Caco-2 (cell line): ENCODE data around the gene FZD4. TPM values are rescaled to one million over a fixed set of nuclear protein-coding genes. Genes with fewer than 3 reads are reported as not detected.

Source experiments
- BruUV-seq: library from RNA; stranded (reverse); fragments of 400-500 nt; replicated peaks from 2 replicates; lab custom pipeline; 2021; lab: Mats Ljungman, UMichigan
- CTCF ChIA-PET: fragments of 300-600 bp; sonication (Branson Sonifier 250); formaldehyde crosslinking; loops from one replicate; lab custom pipeline; 2022; ENCODE audit warnings: antibody characterized with exemption; lab: Charles Lee
- POLR2A ChIA-PET: fragments of 300-600 bp; sonication (Branson Sonifier 250); formaldehyde crosslinking; loops from one replicate; lab custom pipeline; 2022; ENCODE audit warnings: antibody characterized with exemption; lab: Charles Lee
- DNase-seq, 2 experiments: peaks; one replicate each; pipeline versions ENCODE4 v3.0.0 to v3.0.0-alpha.2; 2020 to 2022
- H3K27me3 ChIP-seq: replicated peaks from 2 replicates; pipeline ENCODE4 v1.6.0; 2011; ENCODE audit warnings: low read length; ENCODE audit not compliant: control insufficient read depth, insufficient read depth
- H3K36me3 ChIP-seq: 2 replicates; pipeline ENCODE4 v1.5.1; 2011; ENCODE audit warnings: low read length; ENCODE audit not compliant: control insufficient read depth, insufficient read depth
- H3K4me1 ChIP-seq: fragments of 250-450 bp; sonication (Bioruptor Pico); 2 replicates; pipeline ENCODE4 v1.5.1; 2020; ENCODE audit warnings: mild to moderate bottlenecking
- H3K4me3 ChIP-seq: 2 replicates; pipeline ENCODE4 v1.5.1; 2011; ENCODE audit warnings: low read depth, mild to moderate bottlenecking, control low read depth, low read length
- H3K9me3 ChIP-seq: fragments of 250-450 bp; sonication (Bioruptor Pico); 2 replicates; pipeline ENCODE4 v1.5.1; 2020; ENCODE audit warnings: mild to moderate bottlenecking, moderate library complexity
- H3K27ac Mint-ChIP-seq: one replicate; pipeline ENCODE4 v1.8.0; 2022; ENCODE audit warnings: mixed read lengths; ENCODE audit not compliant: unreplicated experiment
- H3K27me3 Mint-ChIP-seq: one replicate; pipeline ENCODE4 v1.8.0; 2022; ENCODE audit warnings: mixed read lengths; ENCODE audit not compliant: insufficient read depth, unreplicated experiment
- H3K36me3 Mint-ChIP-seq: one replicate; pipeline ENCODE4 v1.8.0; 2022; ENCODE audit warnings: mild to moderate bottlenecking, mixed read lengths; ENCODE audit not compliant: insufficient read depth, unreplicated experiment
- H3K4me1 Mint-ChIP-seq: one replicate; pipeline ENCODE4 v1.8.0; 2022; ENCODE audit warnings: low read depth, mixed read lengths; ENCODE audit not compliant: unreplicated experiment
- H3K4me3 Mint-ChIP-seq: one replicate; pipeline ENCODE4 v1.8.0; 2022; ENCODE audit warnings: mild to moderate bottlenecking, moderate library complexity, mixed read lengths; ENCODE audit not compliant: unreplicated experiment
- H3K9me3 Mint-ChIP-seq: one replicate; pipeline ENCODE4 v1.8.0; 2022; ENCODE audit warnings: mixed read lengths; ENCODE audit not compliant: unreplicated experiment
- CTCF ChIP-seq, 2 experiments: fragments of 200-600 bp in 1 of 2; IDR thresholded peaks; 1 replicate in 1 of 2; 2 replicates in 1 of 2; pipeline versions ENCODE4 v1.5.1 to v1.8.0; 2011 to 2022; ENCODE audit warnings: antibody characterized with exemption in 1 of 2, control low read depth in 1 of 2, inconsistent platforms in 1 of 2, low read depth in 1 of 2, low read length in 1 of 2, mild to moderate bottlenecking in 1 of 2, moderate library complexity in 1 of 2; ENCODE audit not compliant: insufficient read depth in 1 of 2, severe bottlenecking in 1 of 2, unreplicated experiment in 1 of 2
- intact Hi-C: fragments of 100-400 bp; cut with micrococcal nuclease; formaldehyde crosslinking; loops from one replicate; pipeline ENCODE4 v1.10.0; 2022; ENCODE audit not compliant: unreplicated experiment
- total RNA-seq: library from RNA; stranded (reverse); gene quantifications from 2 replicates; pipeline ENCODE4 v1.2.3, GENCODE V29; 2022

FZD4 gene
- total RNA-seq, 1 experiment from 2014 or later: 78.4 TPM

GRCh38 chr11:86951706-86952105, 3.5 kb downstream of the FZD4 start:
- Histone ChIP-seq H3K27me3 (no peaks in the 10 kb centered on the region), H3K36me3 (peaks cover 12% of the 10 kb centered on the region), H3K4me3 (no peak overlapping the region), H3K9me3 (no peaks in the 10 kb centered on the region), H3K4me1 (peaks cover 12% of the 10 kb centered on the region; the same call in 1 of the 2 replicates)
- BruUV-seq: no TSS peak
- no peak for TF ChIP-seq CTCF (IDR thresholded peaks at IDR 0.05; ENCODE audit: insufficient read depth in 1 of 2, low read depth in 1 of 2, low read length in 1 of 2, severe bottlenecking in 1 of 2, unreplicated experiment in 1 of 2)
- Mint-ChIP-seq H3K27me3 (no peaks in the 10 kb centered on the region), H3K4me3 (no peak overlapping the region), H3K4me1 (peaks cover 21% of the 10 kb centered on the region), H3K9me3 (no peaks in the 10 kb centered on the region), H3K27ac (no peak overlapping the region), H3K36me3 (peaks cover 80% of the 10 kb centered on the region)
- DNase-seq: no peak
- CTCF ChIA-PET: no interaction called here
- POLR2A ChIA-PET: interaction anchor here (0.5 kb wide), 1 partner anchor 498 kb away, joined by 4 read pairs; no protein-coding TSS in a partner anchor
- intact Hi-C loops: no loop called here

- H3K36me3 Mint-ChIP-seq: peaks cover 86% of the 10 kb centered on the region
- H3K27me3 ChIP-seq: no peaks in the 10 kb centered on the region
- POLR2A ChIA-PET: interaction anchor here (0.6 kb wide), 1 partner anchor 87 kb away, joined by 5 read pairs; the partner anchor contains the start of gene TMEM135
- H3K9me3 Mint-ChIP-seq: no peaks in the 10 kb centered on the region
- H3K27me3 Mint-ChIP-seq: no peaks in the 10 kb centered on the region
- H3K4me3 Mint-ChIP-seq: no peak overlapping the region
- BruUV-seq: no TSS peak
- H3K36me3 ChIP-seq: peaks cover 12% of the 10 kb centered on the region
- H3K27ac Mint-ChIP-seq: no peak overlapping the region
- no peak for DNase-seq
- H3K4me1 Mint-ChIP-seq: peaks cover 16% of the 10 kb centered on the region
- no peak overlapping the region for H3K4me3 ChIP-seq
- peaks cover 12% of the 10 kb centered on the region; the same call in 1 of the 2 replicates for H3K4me1 ChIP-seq
- no peaks in the 10 kb centered on the region for H3K9me3 ChIP-seq
- CTCF ChIA-PET: no interaction called here
- intact Hi-C loops: no loop called here
- no peak for TF ChIP-seq CTCF (IDR thresholded peaks at IDR 0.05; ENCODE audit: insufficient read depth in 1 of 2, low read depth in 1 of 2, low read length in 1 of 2, severe bottlenecking in 1 of 2, unreplicated experiment in 1 of 2)
These were observed 4.6 kb downstream of the FZD4 start for GRCh38 chr11:86950661-86950995.

GRCh38 chr11:86949995-86950660, 5.1 kb downstream of the FZD4 start:
- BruUV-seq: no TSS peak
- ChIA-PET POLR2A (interaction anchor here (0.6 kb wide), 1 partner anchor 88 kb away, joined by 5 read pairs; the partner anchor contains the start of gene TMEM135), CTCF (no interaction called here)
- Histone ChIP-seq H3K9me3 (no peaks in the 10 kb centered on the region), H3K27me3 (no peaks in the 10 kb centered on the region), H3K36me3 (peaks cover 12% of the 10 kb centered on the region), H3K4me1 (peaks cover 12% of the 10 kb centered on the region; the same call in 1 of the 2 replicates), H3K4me3 (no peak overlapping the region)
- no peak for TF ChIP-seq CTCF (IDR thresholded peaks at IDR 0.05; ENCODE audit: insufficient read depth in 1 of 2, low read depth in 1 of 2, low read length in 1 of 2, severe bottlenecking in 1 of 2, unreplicated experiment in 1 of 2)
- peaks cover 88% of the 10 kb centered on the region for H3K36me3 Mint-ChIP-seq
- H3K27me3 Mint-ChIP-seq: no peaks in the 10 kb centered on the region
- intact Hi-C loops: no loop called here
- no peak for DNase-seq
- H3K4me1 Mint-ChIP-seq: peaks cover 16% of the 10 kb centered on the region
- no peaks in the 10 kb centered on the region for H3K9me3 Mint-ChIP-seq
- H3K4me3 Mint-ChIP-seq: no peak overlapping the region
- H3K27ac Mint-ChIP-seq: no peak overlapping the region
